SK-N-SH treated with all-trans-retinoic acid at 6 μM for 48 hours (cell line): ENCODE measurements around the gene TTLL10.

Experiments
- PATZ1 ChIP-seq: fragments of 250-450 bp; sonication (Bioruptor Pico); IDR thresholded peaks from 2 replicates; pipeline ENCODE4 v1.8.0; 2020; ENCODE audit warnings: mild to moderate bottlenecking, moderate library complexity, borderline replicate concordance
- RARB ChIP-seq: fragments of 250-450 bp; sonication (Bioruptor Pico); IDR thresholded peaks from 2 replicates; pipeline ENCODE4 v1.8.0; 2021; ENCODE audit warnings: mild to moderate bottlenecking, moderate library complexity
- TCF4 ChIP-seq: fragments of 250-450 bp; sonication (Bioruptor Pico); IDR thresholded peaks from 2 replicates; pipeline ENCODE4 v1.8.0; 2021; ENCODE audit warnings: mild to moderate bottlenecking, moderate library complexity, borderline replicate concordance
- ZFP30 ChIP-seq: fragments of 450-650 bp; formaldehyde crosslinking; IDR thresholded peaks from 2 replicates; pipeline ENCODE4 v1.5.0; 2022; ENCODE audit warnings: mild to moderate bottlenecking, moderate library complexity
- ZNF70 ChIP-seq: fragments of 450-650 bp; formaldehyde crosslinking; IDR thresholded peaks from 2 replicates; pipeline ENCODE4 v1.5.0; 2020; ENCODE audit warnings: mild to moderate bottlenecking, moderate library complexity

GRCh38 chr1:1125945-1126344 is 47.7 kb upstream of the TTLL10 start:
- no peak for TF ChIP-seq ZNF70 (CRISPR knock-in tag)
- TF ChIP-seq PATZ1 (CRISPR knock-in tag) = no peak
- no peak for TF ChIP-seq ZFP30 (CRISPR knock-in tag)
- TF ChIP-seq RARB (CRISPR knock-in tag) = no peak
- TF ChIP-seq TCF4 (CRISPR knock-in tag) = no peak
